Karpas-422 (cell line): Measurements from ENCODE around the gene LSAMP. TPM values are rescaled to one million over a fixed set of nuclear protein-coding genes. Genes with fewer than 3 reads are reported as not detected.
A peak's percentile ranks its signal among the peaks of the same experiment; 100 is the strongest.

Experiments
- DNase-seq: peaks from one replicate; pipeline ENCODE4 v3.0.0-alpha.2; 2015
- H2AFZ ChIP-seq: fragments of 200-600 bp; sonication (generic); 2 replicates; pipeline ENCODE4 v1.6.1; 2014; ENCODE audit warnings: antibody characterized with exemption, low read length, mixed read lengths
- H3K27ac ChIP-seq: fragments of 200-600 bp; sonication (generic); 2 replicates; pipeline ENCODE4 v1.5.1; 2014; ENCODE audit warnings: mild to moderate bottlenecking, low read length, moderate library complexity
- H3K27me3 ChIP-seq: fragments of 200-600 bp; sonication (generic); 2 replicates; pipeline ENCODE4 v1.6.1; 2014; ENCODE audit warnings: low read length, mixed read lengths
- H3K36me3 ChIP-seq: fragments of 200-600 bp; sonication (generic); 2 replicates; pipeline ENCODE4 v1.6.1; 2014; ENCODE audit warnings: low read length, mixed read lengths; ENCODE audit not compliant: insufficient read depth
- H3K4me1 ChIP-seq: fragments of 200-600 bp; sonication (generic); 2 replicates; pipeline ENCODE4 v1.6.1; 2014; ENCODE audit warnings: mild to moderate bottlenecking, low read length, mixed read lengths
- H3K4me2 ChIP-seq: fragments of 200-600 bp; sonication (generic); 2 replicates; pipeline ENCODE4 v1.6.1; 2014; ENCODE audit warnings: low read length, low read depth, mild to moderate bottlenecking; ENCODE audit not compliant: poor library complexity, severe bottlenecking
- H3K4me3 ChIP-seq: fragments of 200-600 bp; sonication (generic); 2 replicates; pipeline ENCODE4 v1.5.1; 2014; ENCODE audit warnings: mild to moderate bottlenecking, antibody characterized with exemption, low read length, mixed read lengths
- H3K79me2 ChIP-seq: fragments of 200-600 bp; sonication (generic); 2 replicates; pipeline ENCODE4 v1.6.1; 2014; ENCODE audit warnings: mild to moderate bottlenecking, low read length, mixed read lengths
- H3K9ac ChIP-seq: fragments of 200-600 bp; sonication (generic); 2 replicates; pipeline ENCODE4 v1.6.0; 2014; ENCODE audit warnings: low read length
- H3K9me2 ChIP-seq: fragments of 200-600 bp; sonication (generic), shearing (Covaris generic); replicated peaks from 2 replicates; pipeline ENCODE4 v1.6.0; 2014; ENCODE audit warnings: mild to moderate bottlenecking, low read length, moderate library complexity; ENCODE audit not compliant: insufficient read depth
- H3K9me3 ChIP-seq: fragments of 300-700, 200-600 bp; sonication (generic); 2 replicates; pipeline ENCODE4 v1.6.1; 2014; ENCODE audit warnings: low read length, mixed read lengths
- H4K20me1 ChIP-seq: fragments of 200-600 bp; sonication (generic); 2 replicates; pipeline ENCODE4 v1.6.1; 2014; ENCODE audit warnings: mild to moderate bottlenecking, antibody characterized with exemption, low read length, low read depth; ENCODE audit not compliant: insufficient read depth
- total RNA-seq: library from RNA; depleted of rRNA; stranded (reverse); fragments of >200 nt; shearing (Covaris generic); gene quantifications from 2 replicates; pipeline ENCODE4 v1.2.3, GENCODE V29; 2014; ENCODE audit warnings: low replicate concordance

LSAMP gene
- total RNA-seq, 1 experiment from 2014 or later, result not detected

- no peak overlapping the region for H3K4me2 ChIP-seq
- no peak overlapping the region for H2AFZ ChIP-seq
These were observed 484.5 kb downstream of the LSAMP start for GRCh38 chr3:115960799-115961198.

GRCh38 chr3:115958526-115958925, 486.8 kb downstream of the LSAMP start:
- Histone ChIP-seq H3K9ac (no peak overlapping the region), H3K4me3 (no peak overlapping the region), H3K4me1 (no peaks in the 10 kb centered on the region), H2AFZ (no peak overlapping the region), H3K27ac (no peak overlapping the region), H3K79me2 (no peaks in the 10 kb centered on the region), H4K20me1 (no peaks in the 10 kb centered on the region), H3K4me2 (no peak overlapping the region), H3K9me2 (no peaks in the 10 kb centered on the region), H3K27me3 (no peaks in the 10 kb centered on the region), H3K9me3 (no peaks in the 10 kb centered on the region), H3K36me3 (no peaks in the 10 kb centered on the region)
- no peak for DNase-seq

More at GRCh38 chr3:115960799-115961198, 484.5 kb downstream of the LSAMP start:
- no peaks in the 10 kb centered on the region for H3K36me3 ChIP-seq
- H3K79me2 ChIP-seq, result no peaks in the 10 kb centered on the region
- no peaks in the 10 kb centered on the region for H4K20me1 ChIP-seq
- H3K27me3 ChIP-seq, result no peaks in the 10 kb centered on the region
- no peaks in the 10 kb centered on the region for H3K4me1 ChIP-seq
- no peaks in the 10 kb centered on the region for H3K9me2 ChIP-seq
- no peaks in the 10 kb centered on the region for H3K9me3 ChIP-seq
- no peak overlapping the region for H3K27ac ChIP-seq
- no peak for DNase-seq
- H3K4me3 ChIP-seq, result no peak overlapping the region
- H3K9ac ChIP-seq, result no peak overlapping the region

- no peak overlapping the region for H2AFZ ChIP-seq
- no peak overlapping the region for H3K9ac ChIP-seq
- H3K36me3 ChIP-seq, result no peaks in the 10 kb centered on the region
- no peak overlapping the region for H3K27ac ChIP-seq
- H3K4me2 ChIP-seq, result no peak overlapping the region
- H3K27me3 ChIP-seq, result no peaks in the 10 kb centered on the region
- no peaks in the 10 kb centered on the region for H3K9me3 ChIP-seq
- H3K9me2 ChIP-seq, result peaks cover 5% of the 10 kb centered on the region; the same call in 1 of the 2 replicates
- no peak for DNase-seq
- no peaks in the 10 kb centered on the region for H3K79me2 ChIP-seq
- peaks cover 4% of the 10 kb centered on the region; the same call in 1 of the 2 replicates for H3K4me1 ChIP-seq
- H3K4me3 ChIP-seq, result no peak overlapping the region
- no peaks in the 10 kb centered on the region for H4K20me1 ChIP-seq
These were observed 498.0 kb downstream of the LSAMP start for GRCh38 chr3:115947325-115947724.

- Histone ChIP-seq H3K4me1 (peaks cover 4% of the 10 kb centered on the region; the same call in 1 of the 2 replicates), H3K79me2 (no peaks in the 10 kb centered on the region), H3K27me3 (no peaks in the 10 kb centered on the region), H3K4me3 (no peak overlapping the region), H3K27ac (no peak overlapping the region), H2AFZ (no peak overlapping the region), H3K9me2 (peaks cover 5% of the 10 kb centered on the region; the same call in 1 of the 2 replicates), H3K4me2 (no peak overlapping the region), H3K9ac (no peak overlapping the region), H3K9me3 (no peaks in the 10 kb centered on the region), H4K20me1 (no peaks in the 10 kb centered on the region), H3K36me3 (no peaks in the 10 kb centered on the region)
- peak; percentile 49 for DNase-seq
These were observed 501.7 kb downstream of the LSAMP start for GRCh38 chr3:115943579-115943978.

GRCh38 chr3:115937054-115937453, 508.2 kb downstream of the LSAMP start:
- Histone ChIP-seq H3K9ac (no peak overlapping the region), H3K27me3 (no peaks in the 10 kb centered on the region), H4K20me1 (no peaks in the 10 kb centered on the region), H3K4me1 (no peaks in the 10 kb centered on the region), H3K27ac (no peak overlapping the region), H3K36me3 (no peaks in the 10 kb centered on the region), H3K79me2 (no peaks in the 10 kb centered on the region), H3K9me2 (no peaks in the 10 kb centered on the region; the same call in 1 of the 2 replicates), H3K4me2 (no peak overlapping the region), H3K4me3 (no peak overlapping the region), H3K9me3 (no peaks in the 10 kb centered on the region), H2AFZ (no peak overlapping the region)
- no peak for DNase-seq

- no peak overlapping the region for H3K4me3 ChIP-seq
- no peaks in the 10 kb centered on the region; the same call in 1 of the 2 replicates for H3K27me3 ChIP-seq
- H2AFZ ChIP-seq, result no peak overlapping the region
- H3K27ac ChIP-seq, result no peak overlapping the region
- H3K9me3 ChIP-seq, result no peaks in the 10 kb centered on the region
- no peaks in the 10 kb centered on the region for H4K20me1 ChIP-seq
- H3K9ac ChIP-seq, result no peak overlapping the region
- no peaks in the 10 kb centered on the region for H3K79me2 ChIP-seq
- no peaks in the 10 kb centered on the region for H3K4me1 ChIP-seq
- H3K9me2 ChIP-seq, result no peaks in the 10 kb centered on the region; the same call in 1 of the 2 replicates
- no peaks in the 10 kb centered on the region for H3K36me3 ChIP-seq
- DNase-seq, result no peak
- no peak overlapping the region for H3K4me2 ChIP-seq
These were observed 512.5 kb downstream of the LSAMP start for GRCh38 chr3:115932807-115933206.

GRCh38 chr3:115931581-115931980, 513.7 kb downstream of the LSAMP start:
- no peaks in the 10 kb centered on the region; the same call in 1 of the 2 replicates for H3K27me3 ChIP-seq
- no peaks in the 10 kb centered on the region for H3K9me3 ChIP-seq
- H3K4me2 ChIP-seq, result no peak overlapping the region
- H3K9ac ChIP-seq, result no peak overlapping the region
- no peak overlapping the region for H3K27ac ChIP-seq
- H3K9me2 ChIP-seq, result no peaks in the 10 kb centered on the region; the same call in 1 of the 2 replicates
- no peak overlapping the region for H2AFZ ChIP-seq
- H3K4me3 ChIP-seq, result no peak overlapping the region
- DNase-seq, result no peak
- no peaks in the 10 kb centered on the region for H3K36me3 ChIP-seq
- H4K20me1 ChIP-seq, result no peaks in the 10 kb centered on the region
- no peaks in the 10 kb centered on the region for H3K79me2 ChIP-seq
- H3K4me1 ChIP-seq, result no peaks in the 10 kb centered on the region

- no peak overlapping the region for H2AFZ ChIP-seq
- no peak for DNase-seq
- H3K4me1 ChIP-seq, result no peaks in the 10 kb centered on the region
- H3K4me3 ChIP-seq, result no peak overlapping the region
- no peak overlapping the region for H3K4me2 ChIP-seq
- H3K27me3 ChIP-seq, result no peaks in the 10 kb centered on the region; the same call in 1 of the 2 replicates
- no peak overlapping the region for H3K9ac ChIP-seq
- no peaks in the 10 kb centered on the region for H3K36me3 ChIP-seq
- no peaks in the 10 kb centered on the region; the same call in 1 of the 2 replicates for H3K9me2 ChIP-seq
- no peak overlapping the region for H3K27ac ChIP-seq
- H4K20me1 ChIP-seq, result no peaks in the 10 kb centered on the region
- no peaks in the 10 kb centered on the region for H3K79me2 ChIP-seq
- no peaks in the 10 kb centered on the region for H3K9me3 ChIP-seq
These were observed 514.4 kb downstream of the LSAMP start for GRCh38 chr3:115930922-115931321.
